Keratinocyte (primary cell): ENCODE measurements around the gene PLCL1. TPM values are rescaled to one million over a fixed set of nuclear protein-coding genes. Genes with fewer than 3 reads are reported as not detected.

ENCODE experiments used
- DNase-seq: peaks from one replicate; pipeline ENCODE4 v3.0.0-alpha.2; 2011; ENCODE audit warnings: low read depth, missing footprints, low spot score
- FAIRE-seq: peaks from 2 replicates; lab custom pipeline; 2011; peaks lifted over from hg19 to GRCh38; lab: Jason Lieb, UNC
- H2AFZ ChIP-seq: 2 replicates; pipeline ENCODE4 v1.6.0; 2012; ENCODE audit warnings: low read length, control low read depth, inconsistent platforms; ENCODE audit not compliant: control insufficient read depth
- H3K27ac ChIP-seq: 2 replicates; pipeline ENCODE4 v1.5.1; 2011; ENCODE audit warnings: low read length; ENCODE audit not compliant: control insufficient read depth, insufficient read depth
- H3K27me3 ChIP-seq: 3 replicates; pipeline ENCODE4 v1.6.0; 2011; ENCODE audit warnings: low read length; ENCODE audit not compliant: control insufficient read depth, insufficient read depth; ENCODE audit errors: extremely low read depth
- H3K36me3 ChIP-seq, 2 experiments: 2 replicates in 1 of 2; 3 replicates in 1 of 2; pipeline ENCODE4 v1.5.1; 2011; ENCODE audit warnings: low read length in 2 of 2, mild to moderate bottlenecking in 1 of 2; ENCODE audit not compliant: control insufficient read depth in 2 of 2, insufficient read depth in 2 of 2; ENCODE audit errors: extremely low read depth in 1 of 2
- H3K4me1 ChIP-seq: 3 replicates; pipeline ENCODE4 v1.5.1; 2011; ENCODE audit warnings: low read length; ENCODE audit not compliant: control insufficient read depth, insufficient read depth; ENCODE audit errors: extremely low read depth
- H3K4me2 ChIP-seq: 3 replicates; pipeline ENCODE4 v1.6.0; 2011; ENCODE audit warnings: low read depth, low read length; ENCODE audit not compliant: control insufficient read depth, insufficient read depth; ENCODE audit errors: extremely low read depth
- H3K4me3 ChIP-seq, 3 experiments: fragments of 200-600 bp in 1 of 3; sonication (generic) in 1 of 3; 2 replicates in 2 of 3; 3 replicates in 1 of 3; pipeline ENCODE4 v1.5.1; 2011 to 2016; ENCODE audit warnings: low read length in 3 of 3, mild to moderate bottlenecking in 3 of 3, control low read depth in 2 of 3, inconsistent platforms in 1 of 3, low read depth in 1 of 3, mixed read lengths in 1 of 3, mixed run types in 1 of 3, moderate library complexity in 1 of 3; ENCODE audit not compliant: control insufficient read depth in 2 of 3, insufficient read depth in 2 of 3; ENCODE audit errors: extremely low read depth in 1 of 3
- H3K79me2 ChIP-seq: 2 replicates; pipeline ENCODE4 v1.6.0; 2012; ENCODE audit warnings: low read length; ENCODE audit not compliant: control insufficient read depth, insufficient read depth
- H3K9ac ChIP-seq: 3 replicates; pipeline ENCODE4 v1.6.0; 2011; ENCODE audit warnings: low read length; ENCODE audit not compliant: control insufficient read depth, insufficient read depth; ENCODE audit errors: extremely low read depth
- H3K9me1 ChIP-seq: 3 replicates; pipeline ENCODE4 v1.6.0; 2011; ENCODE audit warnings: low read length; ENCODE audit not compliant: control insufficient read depth, insufficient read depth; ENCODE audit errors: extremely low read depth
- H3K9me3 ChIP-seq: 2 replicates; pipeline ENCODE4 v1.5.1; 2012; ENCODE audit warnings: low read depth, low read length; ENCODE audit not compliant: control insufficient read depth
- H4K20me1 ChIP-seq: 3 replicates; pipeline ENCODE4 v1.6.0; 2011; ENCODE audit warnings: low read length; ENCODE audit not compliant: control insufficient read depth, insufficient read depth; ENCODE audit errors: extremely low read depth
- CTCF ChIP-seq, 3 experiments: IDR thresholded peaks in 1 of 3; conservative IDR thresholded peaks in 1 of 3; optimal IDR thresholded peaks in 1 of 3; 2 replicates in 2 of 3; 3 replicates in 1 of 3; pipeline versions ENCODE3 to v1.5.1; 2011; ENCODE audit warnings: low read length in 3 of 3, mild to moderate bottlenecking in 3 of 3, moderate library complexity in 2 of 3, control low read depth in 1 of 3, inconsistent platforms in 1 of 3; ENCODE audit not compliant: insufficient read depth in 2 of 3; ENCODE audit errors: extremely low read depth in 1 of 3
- EZH2 ChIP-seq: IDR thresholded peaks from one replicate; pipeline ENCODE4 v1.6.1; 2012; ENCODE audit warnings: inconsistent platforms, mild to moderate bottlenecking, low read length, moderate library complexity
- dilution Hi-C: fragments of 300-500 bp; cut with MboI; formaldehyde crosslinking; loops from one replicate; pipeline ENCODE4 v1.7.0; 2020; ENCODE audit warnings: low sequenced_read_pairs; ENCODE audit not compliant: extremely low pct_ligation_motif_present
- polyA plus RNA-seq, 5 experiments: library from polyadenylated mRNA; depleted of rRNA in 3 of 5; stranded (reverse) in 3 of 5; stranded (forward) in 1 of 5; unstranded in 1 of 5; fragments of >200 nt; gene quantifications; 1 replicate in 1 of 5; 2 replicates in 3 of 5; 3 replicates in 1 of 5; pipeline versions ENCODE4 v1.2.1 to v1.2.3, GENCODE V29; 2011 to 2012; ENCODE audit warnings: missing spikeins in 2 of 5, low read depth in 1 of 5, low replicate concordance in 1 of 5

PLCL1 gene
- polyA plus RNA-seq, 1 donor (not counting 4 experiments of a cell fraction or from before 2014, with no cell fraction given), result 0.01 TPM

DNA sequence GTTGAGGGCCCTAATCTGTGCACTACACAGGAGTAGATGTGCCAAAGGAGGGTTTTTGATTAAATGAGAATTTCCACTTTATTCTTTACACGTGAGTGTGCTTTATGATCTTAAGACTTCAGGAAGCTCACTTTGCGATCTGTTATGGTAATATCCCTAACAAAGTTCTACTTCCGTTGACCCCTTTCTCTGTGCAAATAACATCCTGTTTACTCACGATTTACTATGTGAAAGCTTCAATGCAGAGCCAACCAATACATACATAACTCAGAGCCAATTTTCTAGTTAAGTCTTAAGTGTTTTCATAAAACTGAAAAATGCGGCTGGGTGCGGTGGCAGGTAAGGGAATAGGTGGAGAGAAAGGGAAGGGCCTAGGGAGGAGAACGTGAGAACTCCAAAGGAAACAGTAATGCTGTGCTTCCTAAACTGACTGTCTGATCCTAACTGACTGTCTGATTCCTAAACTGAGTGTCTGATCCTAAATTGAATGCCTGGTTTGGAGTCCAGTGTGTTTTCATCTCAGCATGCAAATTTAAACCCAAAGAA lies 87.6 kb downstream of the PLCL1 start:
- no peak overlapping the region for H3K4me2 ChIP-seq
- H3K4me3 ChIP-seq, result no peak overlapping the region
- no peak overlapping the region for H3K27ac ChIP-seq
- FAIRE-seq (peak; percentile 5), DNase-seq (no peak)
- H4K20me1 ChIP-seq, result no peaks in the 10 kb centered on the region
- H3K9me1 ChIP-seq, result no peaks in the 10 kb centered on the region
- H3K9me3 ChIP-seq, result no peaks in the 10 kb centered on the region
- TF ChIP-seq CTCF (optimal IDR thresholded peaks at IDR 0.05 in 1 of 3, IDR thresholded peaks at IDR 0.05 in 1 of 3, conservative IDR thresholded peaks at IDR 0.05 in 1 of 3; ENCODE audit: extremely low read depth in 1 of 3, insufficient read depth in 2 of 3, low read length in 3 of 3) (no peak), EZH2 (no peak)
- peak overlapping the region; percentile 66 for H2AFZ ChIP-seq
- no peaks in the 10 kb centered on the region for H3K79me2 ChIP-seq
- H3K9ac ChIP-seq, result no peak overlapping the region
- H3K36me3 ChIP-seq, result no peaks in the 10 kb centered on the region
- H3K27me3 ChIP-seq, result no peaks in the 10 kb centered on the region
- dilution Hi-C loops, result no loop called here
- H3K4me1 ChIP-seq, result no peaks in the 10 kb centered on the region

DNA sequence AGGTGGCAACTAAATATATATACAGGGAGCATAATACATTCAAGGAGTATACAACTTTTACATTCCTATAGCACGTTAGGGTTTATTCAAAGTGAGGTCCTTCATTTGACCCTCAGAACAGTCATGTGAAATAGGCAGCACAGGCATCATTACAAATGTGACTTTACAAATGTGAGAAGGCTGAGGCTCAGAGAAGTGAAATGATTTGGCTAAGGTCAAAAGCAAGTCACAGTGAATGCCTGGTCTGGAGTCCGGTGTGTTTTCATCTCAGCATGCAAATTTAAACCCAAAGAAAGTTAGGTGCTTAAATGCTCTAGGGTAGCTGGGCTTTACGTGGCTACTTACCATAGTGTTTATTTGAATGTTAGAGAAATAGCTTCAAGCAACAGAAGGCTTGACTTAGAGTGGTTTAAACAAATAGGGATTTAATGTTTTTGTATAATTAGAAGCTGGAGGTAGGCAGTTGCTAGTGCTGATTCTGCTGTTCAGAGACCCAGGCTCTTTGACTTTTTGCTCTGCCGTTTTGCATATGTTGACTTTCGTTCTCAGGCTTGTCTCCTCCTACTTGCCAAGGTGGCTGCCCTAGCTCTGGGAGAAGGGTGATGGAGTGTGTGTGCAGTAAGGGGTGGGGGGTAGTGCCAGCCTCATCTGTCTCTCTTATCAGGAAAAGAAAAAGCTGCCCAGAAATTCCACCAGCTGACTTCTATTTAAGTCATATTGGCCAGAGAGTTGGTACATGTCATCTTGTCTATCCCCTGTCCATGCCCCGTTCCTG lies 89.2 kb downstream of the PLCL1 start:
- Histone ChIP-seq H2AFZ (no peak overlapping the region), H3K27me3 (no peaks in the 10 kb centered on the region), H3K9me3 (no peaks in the 10 kb centered on the region), H3K27ac (no peak overlapping the region), H3K4me2 (no peak overlapping the region), H3K36me3 (no peaks in the 10 kb centered on the region), H3K9ac (no peak overlapping the region), H3K4me3 (no peak overlapping the region), H3K9me1 (no peaks in the 10 kb centered on the region), H3K79me2 (no peaks in the 10 kb centered on the region), H4K20me1 (no peaks in the 10 kb centered on the region), H3K4me1 (no peaks in the 10 kb centered on the region)
- dilution Hi-C loops, result no loop called here
- TF ChIP-seq CTCF (optimal IDR thresholded peaks at IDR 0.05 in 1 of 3, IDR thresholded peaks at IDR 0.05 in 1 of 3, conservative IDR thresholded peaks at IDR 0.05 in 1 of 3; ENCODE audit: extremely low read depth in 1 of 3, insufficient read depth in 2 of 3, low read length in 3 of 3) (no peak), EZH2 (no peak)
- no peak for DNase-seq
- FAIRE-seq, result peak; percentile 32
